GM23338 (cell line): ENCODE results near the gene HADHA. TPM values are rescaled to one million over a fixed set of nuclear protein-coding genes. Genes with fewer than 3 reads are reported as not detected.

Experiments used
- ATAC-seq: fragments of 200-7000 bp; cut with Tn5 transposase; 3 replicates; pipeline ENCODE4 v1.9.1; 2020
- DNase-seq: peaks from one replicate; pipeline ENCODE4 v3.0.0-alpha.2; 2015; ENCODE audit warnings: low spot score
- H2AFZ ChIP-seq: fragments of 200-600 bp; sonication (generic); 2 replicates; pipeline ENCODE4 v1.8.0; 2016; ENCODE audit warnings: antibody characterized with exemption, mild to moderate bottlenecking, moderate library complexity
- H3F3A ChIP-seq: fragments of 200-600 bp; sonication (generic); replicated peaks from 2 replicates; pipeline ENCODE4 v1.8.0; 2017; ENCODE audit warnings: antibody characterized with exemption, mixed run types, low read depth
- H3K27ac ChIP-seq: fragments of 200-600 bp; sonication (generic); 2 replicates; pipeline ENCODE4 v1.6.1; 2016; ENCODE audit warnings: low read depth
- H3K27me3 ChIP-seq: fragments of 200-600 bp; sonication (generic); 2 replicates; pipeline ENCODE4 v1.8.0; 2016; ENCODE audit warnings: mild to moderate bottlenecking, mixed run types, moderate library complexity; ENCODE audit not compliant: insufficient read depth
- H3K36me3 ChIP-seq: fragments of 200-600 bp; sonication (generic); 2 replicates; pipeline ENCODE4 v1.8.0; 2016; ENCODE audit warnings: mild to moderate bottlenecking; ENCODE audit not compliant: insufficient read depth
- H3K4me1 ChIP-seq: fragments of 200-600 bp; sonication (generic); 2 replicates; pipeline ENCODE4 v1.8.0; 2016; ENCODE audit warnings: mild to moderate bottlenecking, moderate library complexity; ENCODE audit not compliant: insufficient read depth
- H3K4me2 ChIP-seq: fragments of 200-600 bp; sonication (generic); 2 replicates; pipeline ENCODE4 v1.7.1; 2017; ENCODE audit warnings: mixed run types
- H3K4me3 ChIP-seq: fragments of 200-600 bp; sonication (generic); 2 replicates; pipeline ENCODE4 v1.6.1; 2016; ENCODE audit warnings: mixed run types
- H3K79me2 ChIP-seq: fragments of 200-600 bp; sonication (generic); replicated peaks from 2 replicates; pipeline ENCODE4 v1.8.0; 2017; ENCODE audit warnings: mild to moderate bottlenecking; ENCODE audit not compliant: insufficient read depth
- H3K9me2 ChIP-seq: fragments of 200-600 bp; sonication (generic); 2 replicates; pipeline ENCODE4 v1.8.0; 2017; ENCODE audit not compliant: insufficient read depth
- H4K20me1 ChIP-seq: fragments of 200-600 bp; sonication (generic); replicated peaks from 2 replicates; pipeline ENCODE4 v1.8.0; 2017; ENCODE audit warnings: mild to moderate bottlenecking; ENCODE audit not compliant: insufficient read depth
- H3K27ac Mint-ChIP-seq: 2 replicates; pipeline ENCODE4 v1.8.0; 2020; ENCODE audit warnings: inconsistent platforms, mild to moderate bottlenecking, moderate library complexity, mixed read lengths
- H3K27me3 Mint-ChIP-seq: 3 replicates; pipeline ENCODE4 v1.8.0; 2022; ENCODE audit warnings: low read depth, mild to moderate bottlenecking, moderate library complexity, mixed read lengths, inconsistent platforms; ENCODE audit not compliant: insufficient read depth, poor library complexity
- H3K36me3 Mint-ChIP-seq: 3 replicates; pipeline ENCODE4 v1.8.0; 2021; ENCODE audit warnings: low read depth, mild to moderate bottlenecking, inconsistent platforms, moderate library complexity, mixed read lengths
- H3K4me1 Mint-ChIP-seq: 3 replicates; pipeline ENCODE4 v1.8.0; 2020; ENCODE audit warnings: mild to moderate bottlenecking, inconsistent platforms, mixed read lengths
- H3K4me3 Mint-ChIP-seq: 3 replicates; pipeline ENCODE4 v1.8.0; 2021; ENCODE audit warnings: moderate library complexity, mild to moderate bottlenecking, inconsistent platforms, mixed read lengths
- H3K9me3 Mint-ChIP-seq: 3 replicates; pipeline ENCODE4 v1.8.0; 2020; ENCODE audit warnings: moderate library complexity, mild to moderate bottlenecking, inconsistent platforms, mixed read lengths
- CREB1 ChIP-seq: fragments of 250-450 bp; sonication (Bioruptor Pico); IDR thresholded peaks from 2 replicates; pipeline ENCODE4 v1.5.0; 2020; ENCODE audit warnings: low read depth, mild to moderate bottlenecking, moderate library complexity
- CTCF ChIP-seq, 2 experiments: fragments of 200-600 bp in 1 of 2; sonication (generic) in 1 of 2; conservative IDR thresholded peaks; 2 replicates each; pipeline versions ENCODE4 v1.5.1 to v1.6.1; 2016 to 2017; ENCODE audit warnings: antibody characterized with exemption in 2 of 2, low read depth in 2 of 2, mild to moderate bottlenecking in 2 of 2, moderate library complexity in 1 of 2
- ETS1 ChIP-seq: IDR thresholded peaks from 2 replicates; pipeline ENCODE4 v1.6.1; 2016; ENCODE audit warnings: antibody characterized with exemption
- EZH2 ChIP-seq: fragments of 200-600 bp; sonication (generic); IDR thresholded peaks from one replicate; pipeline ENCODE4 v1.8.0; 2017; ENCODE audit warnings: antibody characterized with exemption, mild to moderate bottlenecking, low read depth; ENCODE audit not compliant: unreplicated experiment
- EZH2phosphoT487 ChIP-seq: fragments of 200-600 bp; sonication (generic); IDR thresholded peaks from one replicate; pipeline ENCODE4 v1.8.1; 2018; ENCODE audit warnings: antibody characterized with exemption; ENCODE audit not compliant: unreplicated experiment
- JUNB ChIP-seq: IDR thresholded peaks from one replicate; pipeline ENCODE4 v1.6.1; 2016; ENCODE audit warnings: antibody characterized with exemption; ENCODE audit not compliant: unreplicated experiment
- NANOG ChIP-seq: IDR thresholded peaks from 2 replicates; pipeline ENCODE4 v1.6.1; 2016; ENCODE audit warnings: antibody characterized with exemption, borderline replicate concordance
- POLR2AphosphoS5 ChIP-seq: IDR thresholded peaks from 2 replicates; pipeline ENCODE4 v1.6.1; 2016; ENCODE audit warnings: antibody characterized with exemption, low read depth
- REST ChIP-seq: IDR thresholded peaks from one replicate; pipeline ENCODE4 v1.6.1; 2018; ENCODE audit warnings: antibody characterized with exemption; ENCODE audit not compliant: unreplicated experiment
- STAT1 ChIP-seq: IDR thresholded peaks from one replicate; pipeline ENCODE4 v1.6.1; 2016; ENCODE audit warnings: antibody characterized with exemption; ENCODE audit not compliant: unreplicated experiment
- ZNF114 ChIP-seq: fragments of 250-450 bp; sonication (Bioruptor Pico); IDR thresholded peaks from 2 replicates; pipeline ENCODE4 v1.5.0; 2020; ENCODE audit warnings: mild to moderate bottlenecking, moderate library complexity
- ZNF331 ChIP-seq: fragments of 250-450 bp; sonication (Bioruptor Pico); IDR thresholded peaks from 2 replicates; pipeline ENCODE4 v1.5.0; 2020; ENCODE audit warnings: low read depth, mild to moderate bottlenecking, moderate library complexity
- ZNF462 ChIP-seq: fragments of 250-450 bp; sonication (Bioruptor Pico); IDR thresholded peaks from 2 replicates; pipeline ENCODE4 v1.5.0; 2020; ENCODE audit warnings: mild to moderate bottlenecking, moderate library complexity
- polyA plus RNA-seq: library from polyadenylated mRNA; unstranded; fragments of >200 nt; fragmentation: Nextera tagmentation; extraction: Ambion mirVana; gene quantifications from 2 replicates; pipeline ENCODE4 v1.2.1, GENCODE V29; 2016
- total RNA-seq: library from RNA; depleted of rRNA; stranded (reverse); fragments of >200 nt; shearing (Covaris generic); gene quantifications from 2 replicates; pipeline ENCODE4 v1.2.3, GENCODE V29; 2014

HADHA gene
- total and polyA plus RNA-seq, 2 experiments from 2014 or later: 63.9 to 92.3 TPM

GRCh38 chr2:26292646-26293045, 48.2 kb upstream of the HADHA start:
- Mint-ChIP-seq H3K4me1 (peaks cover 6% of the 10 kb centered on the region), H3K27me3 (peaks cover 4% of the 10 kb centered on the region), H3K36me3 (peaks cover 8% of the 10 kb centered on the region; the same call in 2 of the 3 replicates), H3K4me3 (no peak overlapping the region), H3K9me3 (no peaks in the 10 kb centered on the region), H3K27ac (peak overlapping the region; percentile 56; the same call in 1 of the 2 replicates)
- Histone ChIP-seq H3K9me2 (no peaks in the 10 kb centered on the region), H3K27me3 (no peaks in the 10 kb centered on the region), H3K36me3 (no peaks in the 10 kb centered on the region), H3K4me1 (peaks cover 8% of the 10 kb centered on the region), H3K4me2 (no peak overlapping the region), H3K79me2 (no peaks in the 10 kb centered on the region), H4K20me1 (no peaks in the 10 kb centered on the region), H3F3A (no peaks in the 10 kb centered on the region), H2AFZ (no peak overlapping the region), H3K27ac (no peak overlapping the region), H3K4me3 (no peak overlapping the region)
- DNase-seq (peak; percentile 36), ATAC-seq (peak; percentile 73)
- TF ChIP-seq ETS1: no peak
- no peak for TF ChIP-seq JUNB
- no peak for TF ChIP-seq NANOG
- no peak for TF ChIP-seq CTCF (conservative IDR thresholded peaks at IDR 0.05; ENCODE audit: low read depth in 2 of 2)
- TF ChIP-seq ZNF114 (CRISPR knock-in tag): no peak
- no peak for TF ChIP-seq EZH2phosphoT487
- no peak for TF ChIP-seq REST
- TF ChIP-seq EZH2: no peak
- no peak for TF ChIP-seq STAT1
- no peak for TF ChIP-seq ZNF462
- no peak for TF ChIP-seq POLR2AphosphoS5
- TF ChIP-seq ZNF331 (CRISPR knock-in tag): no peak
- TF ChIP-seq CREB1 (CRISPR knock-in tag): no peak
